Glutamatergic neuron (in vitro differentiated cells): ENCODE data around the gene SKI. TPM values are rescaled to one million over a fixed set of nuclear protein-coding genes. Genes with fewer than 3 reads are reported as not detected.
A peak's percentile ranks its signal among the peaks of the same experiment; 100 is the strongest.
"Not testable (repeated sequence)": the region's sequence is repeated elsewhere in the genome, so short reads cannot be mapped to it uniquely, and the experiment has no call there.

ENCODE experiments used
- DNase-seq: peaks from one replicate; pipeline ENCODE4 v3.0.0; 2022
- H3K27ac Mint-ChIP-seq: one replicate; pipeline ENCODE4 v1.8.0; 2020; ENCODE audit warnings: mild to moderate bottlenecking, mixed read lengths, inconsistent platforms; ENCODE audit not compliant: unreplicated experiment
- H3K27me3 Mint-ChIP-seq: one replicate; pipeline ENCODE4 v1.8.0; 2020; ENCODE audit warnings: mild to moderate bottlenecking, moderate library complexity, mixed read lengths, inconsistent platforms; ENCODE audit not compliant: unreplicated experiment
- H3K36me3 Mint-ChIP-seq: one replicate; pipeline ENCODE4 v1.8.0; 2020; ENCODE audit warnings: mild to moderate bottlenecking, mixed read lengths, inconsistent platforms; ENCODE audit not compliant: unreplicated experiment
- H3K4me1 Mint-ChIP-seq: one replicate; pipeline ENCODE4 v1.8.0; 2020; ENCODE audit warnings: mild to moderate bottlenecking, low read depth, mixed read lengths, inconsistent platforms; ENCODE audit not compliant: unreplicated experiment
- H3K4me3 Mint-ChIP-seq: one replicate; pipeline ENCODE4 v1.8.0; 2020; ENCODE audit warnings: mild to moderate bottlenecking, mixed read lengths, inconsistent platforms; ENCODE audit not compliant: unreplicated experiment
- H3K9me3 Mint-ChIP-seq: one replicate; pipeline ENCODE4 v1.8.0; 2020; ENCODE audit warnings: mild to moderate bottlenecking, moderate library complexity, mixed read lengths, inconsistent platforms; ENCODE audit not compliant: unreplicated experiment
- CTCF ChIP-seq: fragments of 200-600 bp; sonication (generic); IDR thresholded peaks from one replicate; pipeline ENCODE4 v1.5.0; 2021; ENCODE audit not compliant: partially characterized antibody, unreplicated experiment
- total RNA-seq: library from RNA; stranded (reverse); fragmentation: NEBNext Ultra II Directional; extraction: Animal tissue kit (Norgen Biotek cat#: 25700); gene quantifications from one replicate; pipeline ENCODE4 v1.2.1, GENCODE V29; 2021; ENCODE audit not compliant: unreplicated experiment

Gene SKI
- total RNA-seq, 1 donor from 2014 or later = 143 TPM

GRCh38 chr1:2239384-2239985 lies 11.4 kb downstream of the SKI start:
- peaks cover 6% of the 10 kb centered on the region for H3K27me3 Mint-ChIP-seq
- peak overlapping the region; percentile 64 for H3K4me3 Mint-ChIP-seq
- peaks cover 51% of the 10 kb centered on the region for H3K4me1 Mint-ChIP-seq
- TF ChIP-seq CTCF = no peak
- peak overlapping the region; percentile 64 for H3K27ac Mint-ChIP-seq
- H3K9me3 Mint-ChIP-seq = peaks cover 9% of the 10 kb centered on the region
- no peaks in the 10 kb centered on the region for H3K36me3 Mint-ChIP-seq
- no peak for DNase-seq

GRCh38 chr1:2240270-2241156 lies 12.4 kb downstream of the SKI start:
- no peak for DNase-seq
- TF ChIP-seq CTCF = no peak
- Mint-ChIP-seq H3K4me3 (no peak overlapping the region), H3K9me3 (peaks cover 8% of the 10 kb centered on the region), H3K27me3 (peaks cover 8% of the 10 kb centered on the region), H3K27ac (peak overlapping the region; percentile 64), H3K36me3 (no peaks in the 10 kb centered on the region), H3K4me1 (peaks cover 51% of the 10 kb centered on the region)

GRCh38 chr1:2241820-2242219 lies 13.7 kb downstream of the SKI start:
- Mint-ChIP-seq H3K36me3 (no peaks in the 10 kb centered on the region), H3K9me3 (peaks cover 14% of the 10 kb centered on the region), H3K27ac (peak overlapping the region; percentile 72), H3K4me1 (peaks cover 48% of the 10 kb centered on the region), H3K27me3 (peaks cover 6% of the 10 kb centered on the region), H3K4me3 (peak overlapping the region; percentile 22)
- TF ChIP-seq CTCF = no peak
- DNase-seq = no peak

GRCh38 chr1:2242814-2243725 lies 15.0 kb downstream of the SKI start:
- Mint-ChIP-seq H3K27ac (peak overlapping the region; percentile 59), H3K9me3 (peaks cover 16% of the 10 kb centered on the region), H3K4me1 (peaks cover 42% of the 10 kb centered on the region), H3K4me3 (peak overlapping the region; percentile 63), H3K36me3 (no peaks in the 10 kb centered on the region), H3K27me3 (peaks cover 9% of the 10 kb centered on the region)
- no peak for TF ChIP-seq CTCF
- no peak for DNase-seq

- peak overlapping the region; percentile 83 for H3K27ac Mint-ChIP-seq
- H3K4me3 Mint-ChIP-seq = peak overlapping the region; percentile 20
- H3K27me3 Mint-ChIP-seq = peaks cover 11% of the 10 kb centered on the region
- not testable (repeated sequence) for H3K9me3 Mint-ChIP-seq, H3K36me3 Mint-ChIP-seq, DNase-seq
- H3K4me1 Mint-ChIP-seq = peaks cover 45% of the 10 kb centered on the region
These were observed 18.9 kb downstream of the SKI start for GRCh38 chr1:2247045-2247394.
